Measurements from ENCODE around the gene NHLRC2. TPM values are rescaled to one million over a fixed set of nuclear protein-coding genes. Genes with fewer than 3 reads are reported as not detected.
A peak's percentile ranks its signal among the peaks of the same experiment; 100 is the strongest.
"Not testable (repeated sequence)": the region's sequence is repeated elsewhere in the genome, so short reads cannot be mapped to it uniquely, and the experiment has no call there.

Gene NHLRC2, protein sequence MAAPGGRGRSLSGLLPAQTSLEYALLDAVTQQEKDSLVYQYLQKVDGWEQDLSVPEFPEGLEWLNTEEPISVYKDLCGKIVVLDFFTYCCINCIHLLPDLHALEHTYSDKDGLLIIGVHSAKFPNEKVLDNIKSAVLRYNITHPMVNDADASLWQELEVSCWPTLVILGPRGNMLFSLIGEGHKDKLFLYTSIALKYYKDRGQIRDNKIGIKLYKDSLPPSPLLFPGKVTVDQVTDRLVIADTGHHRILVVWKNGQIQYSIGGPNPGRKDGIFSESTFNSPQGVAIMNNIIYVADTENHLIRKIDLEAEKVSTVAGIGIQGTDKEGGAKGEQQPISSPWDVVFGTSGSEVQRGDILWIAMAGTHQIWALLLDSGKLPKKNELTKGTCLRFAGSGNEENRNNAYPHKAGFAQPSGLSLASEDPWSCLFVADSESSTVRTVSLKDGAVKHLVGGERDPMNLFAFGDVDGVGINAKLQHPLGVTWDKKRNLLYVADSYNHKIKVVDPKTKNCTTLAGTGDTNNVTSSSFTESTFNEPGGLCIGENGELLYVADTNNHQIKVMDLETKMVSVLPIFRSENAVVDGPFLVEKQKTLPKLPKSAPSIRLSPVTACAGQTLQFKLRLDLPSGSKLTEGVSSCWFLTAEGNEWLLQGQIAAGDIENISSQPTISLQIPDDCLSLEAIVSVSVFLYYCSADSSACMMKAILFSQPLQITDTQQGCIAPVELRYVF
- 10 to 100 TPM; 16.7 to 45.2 (median 39.3) TPM for total RNA-seq
- 10 to 100 TPM in 1 of 3 donors, 1 to 10 TPM in 2; 5.8 to 12.7 (median 7.9) TPM for polyA plus RNA-seq
- long read RNA-seq, donor 1, full-length matches to known transcripts, result 3 of 3 reads
- long read RNA-seq, donor 1, partial matches to known transcripts, result 0 of 3 reads
- long read RNA-seq, donor 1, other reads (novel, unspliced or antisense), result 0 of 3 reads
- long read RNA-seq, donor 2, full-length matches to known transcripts, result 2 of 2 reads
- long read RNA-seq, donor 2, partial matches to known transcripts, result 0 of 2 reads
- long read RNA-seq, donor 2, other reads (novel, unspliced or antisense), result 0 of 2 reads
- long read RNA-seq, donor 3, full-length matches to known transcripts, result 1 of 1 reads
- long read RNA-seq, donor 3, partial matches to known transcripts, result 0 of 1 reads
- long read RNA-seq, donor 3, other reads (novel, unspliced or antisense), result 0 of 1 reads
- long read RNA-seq, donor 4, partial matches to known transcripts, result 6 of 6 reads
- long read RNA-seq, donor 4, other reads (novel, unspliced or antisense), result 0 of 6 reads
- long read RNA-seq, donor 5, full-length matches to known transcripts, result 4 of 5 reads
- long read RNA-seq, donor 5, partial matches to known transcripts, result 0 of 5 reads
- long read RNA-seq, donor 5, other reads (novel, unspliced or antisense), result 1 of 5 reads
- long read RNA-seq, donor 6, full-length matches to known transcripts, result 2 of 7 reads
- long read RNA-seq, donor 6, partial matches to known transcripts, result 3 of 7 reads
- long read RNA-seq, donor 6, other reads (novel, unspliced or antisense), result 2 of 7 reads
- long read RNA-seq, donor 7, result 0 reads
- long read RNA-seq, donor 8, full-length matches to known transcripts, result 3 of 3 reads
- long read RNA-seq, donor 8, partial matches to known transcripts, result 0 of 3 reads
- long read RNA-seq, donor 8, other reads (novel, unspliced or antisense), result 0 of 3 reads
- long read RNA-seq, donor 9, full-length matches to known transcripts, result 1 of 1 reads
- long read RNA-seq, donor 9, partial matches to known transcripts, result 0 of 1 reads
- long read RNA-seq, donor 9, other reads (novel, unspliced or antisense), result 0 of 1 reads
- long read RNA-seq, donor 10, full-length matches to known transcripts, result 2 of 2 reads
- long read RNA-seq, donor 10, partial matches to known transcripts, result 0 of 2 reads
- long read RNA-seq, donor 10, other reads (novel, unspliced or antisense), result 0 of 2 reads

DNA sequence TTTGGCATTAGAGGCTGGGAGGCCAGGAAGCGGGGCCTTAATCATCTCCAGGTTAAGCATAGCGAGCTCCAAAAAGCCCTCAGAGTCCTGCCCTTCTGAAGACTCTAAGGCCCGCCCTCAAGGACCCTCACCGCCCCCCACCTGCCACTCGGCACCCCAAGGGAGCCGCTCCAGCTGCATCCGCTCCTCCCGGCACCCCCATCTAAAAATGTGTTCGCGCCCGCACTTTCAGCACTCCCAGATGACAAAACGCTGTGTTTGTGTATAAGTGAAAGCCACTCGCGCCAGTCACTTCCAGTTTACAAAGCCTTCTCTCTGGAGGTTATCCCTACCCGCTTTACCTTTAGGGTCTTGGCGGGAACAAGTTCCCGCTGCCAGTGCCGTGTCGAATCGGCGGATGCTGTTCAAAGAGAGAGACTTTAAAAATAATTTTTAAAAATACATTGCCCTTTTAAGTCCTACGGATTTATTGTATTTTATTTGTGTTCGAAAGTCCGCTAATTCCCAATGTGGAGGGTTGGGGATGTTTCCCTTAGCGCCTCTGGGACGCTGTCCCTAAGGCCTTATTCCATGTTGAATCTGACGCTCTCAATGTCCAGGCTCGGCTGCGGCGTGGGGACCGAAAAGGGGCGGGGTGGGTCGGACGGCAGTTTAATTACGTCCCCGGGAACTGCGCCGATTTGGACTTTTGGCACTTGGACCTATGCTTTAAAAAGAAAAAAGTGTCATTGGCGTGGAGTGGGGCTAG is at the start of gene NHLRC2, which contains the start of gene DCLRE1A:
Gene NHLRC2 (plus strand): TSS at position 649 of the 748 bp plus-strand sequence. CDS start 212 bp downstream, outside the sequence.
Gene DCLRE1A (minus strand): TSS at position 70 of the 748 bp plus-strand sequence. CDS start 900 bp downstream, outside the sequence.
- intact Hi-C loops (cut with DNase I), result no loop called here
- Histone ChIP-seq H3K27me3 (no peaks in the 10 kb centered on the region), H3K27ac (peak within 1 kb of the TSS; percentile 84 to 94 (median 89)), H3K36me3 (replicated peaks in 1 of 2) (peaks cover 0 to under 1% of the 10 kb centered on the region in 2 donors), H3K4me1 (replicated peaks in 1 of 2) (peaks cover 17 to 46% of the 10 kb centered on the region in 2 donors), H3K9me3 (replicated peaks in 1 of 3) (no peaks in the 10 kb centered on the region), H3K4me3 (peak within 1 kb of the TSS; percentile 73 to 92 (median 76))
- TF ChIP-seq POLR2A (IDR thresholded peaks at IDR 0.05), result peak in 1 of 2 donors; percentile 21
- TF ChIP-seq, protein P1, sequence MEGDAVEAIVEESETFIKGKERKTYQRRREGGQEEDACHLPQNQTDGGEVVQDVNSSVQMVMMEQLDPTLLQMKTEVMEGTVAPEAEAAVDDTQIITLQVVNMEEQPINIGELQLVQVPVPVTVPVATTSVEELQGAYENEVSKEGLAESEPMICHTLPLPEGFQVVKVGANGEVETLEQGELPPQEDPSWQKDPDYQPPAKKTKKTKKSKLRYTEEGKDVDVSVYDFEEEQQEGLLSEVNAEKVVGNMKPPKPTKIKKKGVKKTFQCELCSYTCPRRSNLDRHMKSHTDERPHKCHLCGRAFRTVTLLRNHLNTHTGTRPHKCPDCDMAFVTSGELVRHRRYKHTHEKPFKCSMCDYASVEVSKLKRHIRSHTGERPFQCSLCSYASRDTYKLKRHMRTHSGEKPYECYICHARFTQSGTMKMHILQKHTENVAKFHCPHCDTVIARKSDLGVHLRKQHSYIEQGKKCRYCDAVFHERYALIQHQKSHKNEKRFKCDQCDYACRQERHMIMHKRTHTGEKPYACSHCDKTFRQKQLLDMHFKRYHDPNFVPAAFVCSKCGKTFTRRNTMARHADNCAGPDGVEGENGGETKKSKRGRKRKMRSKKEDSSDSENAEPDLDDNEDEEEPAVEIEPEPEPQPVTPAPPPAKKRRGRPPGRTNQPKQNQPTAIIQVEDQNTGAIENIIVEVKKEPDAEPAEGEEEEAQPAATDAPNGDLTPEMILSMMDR (IDR thresholded peaks at IDR 0.05), result no peak
- WGBS, 4 donors, result 0 to 1% (median 0%) methylated on average over 35 to 39 of the region's 39 CpGs
- peak; percentile 74 to 89 (median 79) for DNase-seq

DNA sequence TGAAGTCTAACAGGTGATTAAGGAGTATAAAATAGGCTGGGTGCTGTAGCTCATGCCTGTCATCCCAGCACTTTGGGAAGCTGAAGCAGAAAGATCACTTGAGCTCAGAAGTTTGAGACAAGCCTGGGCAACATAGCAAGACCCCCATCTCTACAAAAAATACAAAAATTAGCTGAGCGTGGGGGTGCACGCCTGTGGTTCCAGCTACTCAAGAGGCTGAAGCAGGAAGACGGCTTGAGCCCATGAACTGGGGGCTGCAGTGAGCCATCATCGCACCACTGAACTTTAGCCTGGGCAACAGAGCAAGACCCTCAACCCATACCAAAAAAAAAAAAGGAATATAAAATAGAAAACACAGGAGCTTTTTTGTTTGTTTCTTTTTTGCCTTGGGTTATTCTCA is 48.0 kb upstream of the NHLRC2 start:
- intact Hi-C loops (cut with DNase I), result no loop called here
- Histone ChIP-seq H3K4me1 (replicated peaks in 1 of 2) (no peaks in the 10 kb centered on the region), H3K4me3 (no peak overlapping the region), H3K9me3 (replicated peaks in 1 of 3) (no peaks in the 10 kb centered on the region), H3K36me3 (replicated peaks in 1 of 2) (no peaks in the 10 kb centered on the region), H3K27ac (no peak overlapping the region), H3K27me3 (peaks cover 3% of the 10 kb centered on the region)
- 83 to 95% (median 91%) methylated on average over 4 of the region's 4 CpGs for WGBS, 4 donors
- no peak for DNase-seq
- TF ChIP-seq, protein P1 (IDR thresholded peaks at IDR 0.05), result no peak
- no peak for TF ChIP-seq POLR2A (IDR thresholded peaks at IDR 0.05)

DNA sequence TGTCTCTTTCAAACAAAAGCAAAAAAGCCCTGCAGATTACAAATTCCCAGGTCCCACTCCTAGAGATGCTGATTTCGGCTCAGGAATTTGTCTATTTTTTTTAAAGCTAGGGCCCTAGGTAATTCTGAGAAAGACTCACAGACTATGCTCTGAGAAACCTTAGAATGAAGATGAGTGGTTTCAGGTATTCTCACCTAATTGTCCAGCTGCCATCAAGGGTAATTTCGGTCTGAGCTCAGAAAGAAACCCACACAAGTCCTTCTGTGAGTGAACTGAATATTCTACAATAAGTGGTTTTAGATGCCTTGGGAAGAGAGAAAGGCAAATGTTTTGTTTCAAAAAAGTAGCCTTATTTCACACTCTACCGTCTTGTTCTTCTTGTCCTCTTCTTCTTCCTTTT is 46.3 kb upstream of the NHLRC2 start:
- H3K4me3 ChIP-seq, result no peak overlapping the region
- no peaks in the 10 kb centered on the region for H3K9me3 ChIP-seq (replicated peaks in 1 of 3)
- TF ChIP-seq, protein P1 (IDR thresholded peaks at IDR 0.05), result no peak
- no peak for TF ChIP-seq POLR2A (IDR thresholded peaks at IDR 0.05)
- H3K27me3 ChIP-seq, result peaks cover 3% of the 10 kb centered on the region
- DNase-seq, result no peak
- WGBS, 4 donors, result 69 to 74% (median 74%) methylated on average over 3 of the region's 3 CpGs
- H3K27ac ChIP-seq, result no peak overlapping the region
- no peaks in the 10 kb centered on the region for H3K36me3 ChIP-seq (replicated peaks in 1 of 2)
- intact Hi-C loops (cut with DNase I), result no loop called here
- no peaks in the 10 kb centered on the region for H3K4me1 ChIP-seq (replicated peaks in 1 of 2)

DNA sequence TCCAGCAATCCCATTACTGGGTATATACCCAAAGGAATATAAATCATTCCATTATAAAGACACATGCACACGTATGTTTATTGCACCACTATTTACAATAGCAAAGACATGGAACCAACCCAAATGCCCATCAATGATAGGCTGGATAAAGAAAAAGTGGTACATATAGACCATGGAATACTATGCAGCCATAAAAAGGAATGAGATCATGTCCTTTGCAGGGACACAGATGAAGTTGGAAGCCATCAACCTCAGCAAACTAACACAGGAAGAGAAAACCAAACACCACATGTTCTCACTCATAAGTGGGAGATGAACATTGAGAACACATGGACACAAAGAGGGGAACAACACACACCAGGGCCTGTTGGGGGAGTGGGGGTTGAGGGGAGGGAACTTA is 39.8 kb upstream of the NHLRC2 start:
- WGBS, 4 donors, result 81 to 92% (median 87%) methylated on average over 1 of the region's 1 CpG
- DNase-seq; H3K27me3 ChIP-seq; H3K4me1 ChIP-seq (replicated peaks in 1 of 2); H3K27ac ChIP-seq; H3K9me3 ChIP-seq (replicated peaks in 1 of 3); intact Hi-C loops (cut with DNase I); H3K36me3 ChIP-seq (replicated peaks in 1 of 2); H3K4me3 ChIP-seq: not testable (repeated sequence)
